CD4-positive, alpha-beta T cell treated with Interferon alpha-2 for 1 hour (primary cell): ENCODE data around the gene IL11RA.
A peak's percentile ranks its signal among the peaks of the same experiment; 100 is the strongest.
"Not testable (repeated sequence)": the region's sequence is repeated elsewhere in the genome, so short reads cannot be mapped to it uniquely, and the experiment has no call there.

ENCODE experiments used
- DNase-seq, 2 donors: peaks; one replicate each; pipeline ENCODE4 v3.0.0-alpha.2; 2020 to 2022

Gene IL11RA

DNA sequence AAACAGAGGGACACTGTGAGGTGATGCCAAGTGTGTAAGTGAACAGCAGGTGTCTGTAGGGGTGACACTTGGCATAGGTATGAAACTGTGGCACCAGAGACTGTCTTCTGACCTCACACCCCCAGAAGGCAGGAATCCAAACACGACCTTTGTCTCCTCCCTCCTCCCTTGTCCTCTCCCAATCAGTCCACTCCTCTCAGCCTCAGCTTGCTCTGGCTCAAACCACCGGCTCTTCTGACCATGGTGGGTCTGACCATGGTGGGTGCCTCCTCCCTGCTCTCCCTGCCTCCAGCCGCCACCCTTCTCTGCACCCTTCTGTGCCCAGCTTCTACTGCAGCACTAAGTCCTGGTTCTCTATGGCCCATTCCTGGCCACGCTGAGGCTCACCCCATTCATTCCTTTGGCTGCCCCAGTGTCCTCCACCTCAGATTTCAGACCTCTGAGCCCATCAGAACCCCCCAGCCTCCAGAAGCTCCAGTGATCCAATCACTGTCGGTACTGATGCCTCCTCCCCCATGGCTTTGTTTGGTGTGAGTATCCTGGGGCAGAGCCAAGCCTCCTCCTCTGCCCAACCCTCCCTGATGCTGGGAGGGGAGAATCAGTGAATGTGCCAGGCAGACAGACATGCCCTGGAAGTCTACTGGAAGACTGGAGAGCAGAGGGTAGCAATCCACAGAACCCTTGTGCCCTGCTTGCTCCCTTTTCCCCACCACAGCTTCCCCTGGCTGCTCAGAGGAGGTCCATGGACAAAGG lies 21.4 kb upstream of the IL11RA start:
- DNase-seq = no peak

GRCh38 chr9:34633166-34633565 lies 18.8 kb upstream of the IL11RA start:
- DNase-seq = no peak

GRCh38 chr9:34633851-34634550 lies 18.0 kb upstream of the IL11RA start:
- peak; percentile 76 to 85 for DNase-seq

DNA sequence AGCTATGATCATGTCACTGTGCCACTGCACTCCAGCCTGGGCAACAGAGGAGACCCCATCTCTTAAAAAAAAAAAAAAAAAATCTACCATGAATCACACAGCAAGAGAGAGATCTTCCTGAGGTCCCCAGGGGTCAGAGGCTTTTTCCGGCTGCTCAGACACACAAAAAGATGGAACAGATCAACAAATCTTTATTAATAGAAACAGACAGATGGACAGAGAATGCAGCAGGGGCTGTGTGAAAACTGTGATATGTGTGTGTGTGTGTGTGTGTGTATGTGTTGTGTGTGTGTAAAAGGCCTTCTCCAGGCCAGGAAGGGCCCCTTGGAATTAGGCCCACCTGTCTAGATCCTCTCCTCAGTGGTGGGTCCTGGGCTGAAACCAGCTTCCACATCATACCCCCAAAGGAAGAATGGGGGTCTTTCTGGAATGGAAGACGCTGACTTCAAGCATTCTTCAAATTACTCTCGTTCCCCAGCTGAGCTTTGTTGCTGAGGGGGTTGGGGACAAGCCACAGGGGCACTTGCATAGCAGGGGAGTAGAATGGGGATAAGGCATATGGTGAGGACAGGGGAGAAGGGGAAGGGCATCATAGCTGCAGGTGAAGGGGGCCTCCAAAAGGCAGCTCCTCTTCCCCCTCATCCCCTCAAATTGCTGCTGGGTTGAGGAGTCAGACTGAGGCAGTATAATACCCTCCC lies 17.3 kb upstream of the IL11RA start:
- DNase-seq = no peak

- DNase-seq = no peak
Observed at GRCh38 chr9:34635556-34635955, 16.4 kb upstream of the IL11RA start.

- DNase-seq = peak in 1 of 2 donors; percentile 15
Observed at GRCh38 chr9:34636791-34637355, 15.1 kb upstream of the IL11RA start.

DNA sequence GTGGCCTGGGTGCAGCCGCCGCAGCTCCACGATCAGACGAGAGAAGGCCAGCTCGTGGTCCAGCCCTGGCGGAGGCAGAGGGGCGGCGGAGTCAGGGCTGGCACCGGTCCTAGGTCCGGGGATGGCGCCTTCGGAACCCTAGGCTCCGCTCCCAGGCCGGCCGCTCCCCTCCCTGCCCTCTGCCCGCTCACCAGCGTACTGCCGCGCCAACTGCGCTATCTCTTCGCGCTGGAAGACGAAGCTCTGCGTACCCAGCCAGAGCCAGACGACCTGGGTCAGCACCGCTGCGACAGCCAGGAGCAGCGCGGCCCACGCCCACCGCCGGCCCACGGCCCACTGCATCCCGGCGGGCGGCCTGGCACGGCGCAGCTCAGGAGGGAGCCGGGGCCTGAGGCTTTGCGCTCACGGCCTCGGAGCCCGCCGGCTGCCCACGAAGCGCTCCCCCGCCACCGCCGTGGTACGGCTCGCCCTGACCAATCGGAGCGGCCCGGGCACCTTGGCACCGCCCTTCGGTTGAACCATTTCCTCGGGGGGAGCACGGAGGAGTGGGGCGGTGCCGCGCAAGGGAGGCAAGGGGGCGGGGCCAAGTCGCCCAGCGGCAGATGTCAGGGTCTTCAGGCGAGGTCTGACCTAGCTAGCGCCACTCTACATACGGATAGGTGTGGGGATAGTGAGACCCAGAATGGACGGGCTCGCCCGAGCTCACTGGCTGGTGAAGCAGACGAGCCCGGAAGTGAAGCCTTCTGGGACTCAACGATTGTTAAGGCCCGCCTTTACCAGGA lies 14.4 kb upstream of the IL11RA start, which contains the start of gene SIGMAR1:
Gene SIGMAR1 (minus strand): TSS at position 432 of the 782 bp plus-strand sequence. CDS start 90 bp downstream, at position 342.
- peak; percentile 89 to 96 for DNase-seq

DNA sequence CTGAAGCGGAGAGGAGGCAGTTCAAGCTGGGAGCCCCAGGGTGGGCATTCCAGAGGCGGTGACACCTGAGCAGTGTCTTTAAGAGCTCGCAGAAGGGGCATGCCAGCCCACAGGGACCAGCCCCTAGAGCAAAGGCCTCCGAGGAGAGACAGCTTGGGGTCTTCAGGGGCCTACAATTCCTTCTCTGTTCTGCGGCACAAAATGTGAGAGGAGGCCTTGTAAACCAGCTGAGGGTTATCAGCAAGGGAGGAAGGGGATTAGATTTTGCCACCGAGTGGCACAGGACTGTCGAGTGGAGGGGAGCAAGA lies 13.9 kb upstream of the IL11RA start:
- DNase-seq = no peak

DNA sequence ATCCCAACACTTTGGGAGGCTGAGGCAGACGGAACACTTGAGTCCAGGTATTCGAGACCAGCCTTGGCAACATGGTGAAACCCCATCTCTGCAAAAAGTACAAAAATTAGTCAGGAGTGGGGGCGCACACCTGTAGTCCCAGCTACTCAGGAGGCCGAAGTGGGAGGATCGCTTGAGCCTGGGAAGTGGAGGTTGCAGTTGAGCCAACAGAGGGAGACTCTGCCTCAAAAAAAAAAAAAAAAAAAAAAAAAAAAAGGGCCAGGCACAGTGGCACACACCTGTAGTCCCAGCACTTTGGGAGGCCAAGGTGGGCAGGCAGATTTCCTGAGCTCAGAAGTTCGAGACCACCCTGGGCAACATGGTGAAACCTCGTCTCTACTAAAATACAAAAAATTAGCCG lies 12.7 kb upstream of the IL11RA start:
- DNase-seq = not testable (repeated sequence)

DNA sequence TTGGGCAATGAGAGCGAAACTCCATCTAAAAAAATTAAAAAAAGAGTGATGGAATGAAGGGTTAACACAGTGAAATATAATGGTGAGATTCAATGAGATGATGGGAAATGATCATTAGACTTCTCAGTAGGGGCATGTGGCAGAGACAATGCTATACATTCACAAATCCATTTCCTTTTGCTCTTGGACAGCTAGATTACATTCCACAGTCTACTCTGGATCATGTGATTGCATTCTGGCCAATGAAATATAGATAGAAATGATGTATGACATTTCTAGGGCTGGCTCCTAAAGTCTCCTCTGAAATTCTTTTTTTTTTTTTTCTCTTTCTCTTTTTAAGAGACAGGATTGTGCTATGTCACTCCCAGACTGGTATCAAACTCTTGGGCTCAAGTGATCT lies 9.3 kb upstream of the IL11RA start:
- no peak for DNase-seq

GRCh38 chr9:34644766-34645314 lies 7.1 kb upstream of the IL11RA start:
- DNase-seq = no peak

- peak; percentile 91 to 97 for DNase-seq
Observed at GRCh38 chr9:34646211-34647083, 5.5 kb upstream of the IL11RA start, which contains the start of gene GALT. Gene GALT (plus strand): TSS chr9:34646675. CDS start chr9:34646705, 30 bp downstream.

DNA sequence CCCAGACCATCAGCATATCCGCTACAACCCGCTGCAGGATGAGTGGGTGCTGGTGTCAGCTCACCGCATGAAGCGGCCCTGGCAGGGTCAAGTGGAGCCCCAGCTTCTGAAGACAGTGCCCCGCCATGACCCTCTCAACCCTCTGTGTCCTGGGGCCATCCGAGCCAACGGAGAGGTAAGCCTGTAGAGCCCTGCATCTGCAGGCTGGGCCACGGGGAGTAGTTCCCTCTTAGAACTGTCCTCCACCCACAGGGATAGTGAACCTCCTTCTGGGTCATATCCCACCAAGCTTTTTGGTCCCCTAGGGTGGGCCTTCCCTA lies 4.9 kb upstream of the IL11RA start:
- DNase-seq = no peak

GRCh38 chr9:34647651-34648050 lies 4.3 kb upstream of the IL11RA start:
- DNase-seq = no peak

GRCh38 chr9:34648673-34649072 lies 3.3 kb upstream of the IL11RA start:
- DNase-seq = no peak

- DNase-seq = no peak
Observed at GRCh38 chr9:34650816-34651215, 1.2 kb upstream of the IL11RA start.

- no peak for DNase-seq
Observed at GRCh38 chr9:34651321-34651720, 664 bp upstream of the IL11RA start.

DNA sequence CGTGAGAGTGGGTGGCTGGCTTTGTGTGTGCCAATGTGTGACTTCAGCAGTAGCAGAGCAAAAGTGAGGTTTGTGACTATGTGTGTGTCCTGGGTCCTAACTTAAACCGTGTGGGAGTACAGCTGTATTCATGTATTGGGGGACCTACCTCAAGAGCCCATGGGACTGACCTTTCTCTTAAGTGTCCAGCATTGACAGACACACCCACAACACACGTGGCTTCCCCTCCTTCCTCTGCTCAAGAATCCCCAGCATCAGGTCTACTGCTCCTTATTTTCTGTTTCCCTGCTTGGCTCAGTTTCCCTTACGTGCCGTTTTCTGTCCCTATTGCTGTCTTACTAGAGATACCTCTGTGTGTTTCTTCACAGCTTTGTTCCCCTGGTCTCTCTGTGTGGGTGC lies 616 bp downstream of the IL11RA start:
- DNase-seq = no peak

DNA sequence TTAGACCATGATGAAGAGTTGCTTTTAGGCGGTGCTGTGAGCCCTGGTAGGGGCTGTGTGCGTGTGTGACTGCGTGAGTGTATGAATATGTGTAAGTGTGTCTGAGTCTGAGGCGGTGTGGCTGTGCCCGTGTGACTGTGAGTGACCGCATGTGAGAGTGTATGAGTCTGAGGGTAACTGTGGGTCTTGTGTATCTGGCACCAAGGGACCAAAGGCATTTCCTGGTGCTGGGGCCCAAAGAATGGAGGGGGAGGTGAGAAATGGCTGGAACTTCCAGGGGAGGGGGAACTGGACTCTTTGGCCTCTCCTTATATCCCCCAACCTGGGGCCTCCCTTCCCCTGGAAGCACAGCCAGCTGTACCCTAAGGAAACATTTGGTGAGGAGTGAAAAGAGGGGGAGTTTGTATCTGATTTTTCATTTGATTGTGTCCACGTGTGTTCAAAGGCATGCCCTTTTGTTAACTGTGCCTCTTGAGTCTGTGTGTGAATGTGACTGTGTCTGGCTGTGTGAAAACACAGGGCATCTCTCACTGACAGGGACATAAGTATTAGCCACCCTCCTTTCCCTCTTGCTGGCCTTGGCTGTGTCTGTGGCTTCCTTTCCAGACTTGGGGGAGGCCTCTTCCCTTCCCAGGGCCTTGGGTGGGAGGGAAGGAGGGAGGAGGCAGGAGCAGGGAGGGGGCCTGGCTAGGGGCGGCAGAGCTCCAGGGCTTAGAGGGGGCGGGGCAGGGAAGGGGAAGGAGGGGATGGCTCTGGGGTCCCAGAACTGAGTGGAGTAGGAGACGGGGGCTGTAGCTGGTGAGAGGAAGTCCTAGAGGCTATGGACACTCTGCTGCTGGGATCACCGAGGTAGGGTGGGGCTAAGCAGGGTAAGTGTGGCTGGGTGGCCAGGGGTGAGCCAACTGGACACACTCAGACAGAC lies 1.4 kb downstream of the IL11RA start:
- DNase-seq = no peak

- DNase-seq = no peak
Observed at GRCh38 chr9:34654323-34655051, 2.5 kb downstream of the IL11RA start.
